HepG2 (cell line): ENCODE measurements around the gene TTC28.
"Not testable (repeated sequence)": the region's sequence is repeated elsewhere in the genome, so short reads cannot be mapped to it uniquely, and the experiment has no call there.

Experiments
- CTCF ChIP-seq: sonication (generic); formaldehyde crosslinking; IDR thresholded peaks from 2 replicates; pipeline ENCODE4 v1.5.0; 2020; ENCODE audit warnings: mild to moderate bottlenecking, missing genetic modification reagents, moderate library complexity
- HOMEZ ChIP-seq: IDR thresholded peaks from 2 replicates; pipeline ENCODE4 v1.6.1; 2016; ENCODE audit warnings: low read depth
- HOXA5 ChIP-seq: sonication (generic); formaldehyde crosslinking; IDR thresholded peaks from 2 replicates; pipeline ENCODE4 v1.4.0; 2020; ENCODE audit warnings: missing genetic modification reagents
- MTA3 ChIP-seq: sonication (generic); formaldehyde crosslinking; IDR thresholded peaks from 2 replicates; pipeline ENCODE4 v1.4.0; 2020; ENCODE audit warnings: missing genetic modification reagents
- ZBTB43 ChIP-seq: sonication (generic); formaldehyde crosslinking; conservative IDR thresholded peaks from 2 replicates; pipeline ENCODE4 v1.4.0; 2020; ENCODE audit warnings: missing genetic modification reagents
- ZNF350 ChIP-seq: sonication (generic); formaldehyde crosslinking; IDR thresholded peaks from 2 replicates; pipeline ENCODE4 v1.4.0; 2020; ENCODE audit warnings: mild to moderate bottlenecking, low read depth, missing genetic modification reagents, borderline replicate concordance
- ZNF607 ChIP-seq: sonication (generic); formaldehyde crosslinking; IDR thresholded peaks from 2 replicates; pipeline ENCODE4 v1.5.1; 2020; ENCODE audit warnings: missing genetic modification reagents, mild to moderate bottlenecking, borderline replicate concordance
- ZNF639 ChIP-seq: conservative IDR thresholded peaks from 2 replicates; pipeline ENCODE4 v1.6.1; 2018; ENCODE audit warnings: missing genetic modification reagents
- ZNF704 ChIP-seq: sonication (generic); formaldehyde crosslinking; IDR thresholded peaks from 2 replicates; pipeline ENCODE4 v1.8.1; 2023; ENCODE audit warnings: mild to moderate bottlenecking, inconsistent platforms, moderate library complexity, missing genetic modification reagents, borderline replicate concordance

- TF ChIP-seq ZNF639 (CRISPR knock-in tag); ZNF607 (CRISPR knock-in tag); ZNF704 (CRISPR knock-in tag); ZNF350 (CRISPR knock-in tag); MTA3 (CRISPR knock-in tag); HOMEZ; CTCF (CRISPR knock-in tag); HOXA5 (CRISPR knock-in tag); ZBTB43 (CRISPR knock-in tag): not testable (repeated sequence)
Measured at GRCh38 chr22:28169314-28169713, 510.3 kb downstream of the TTC28 start.
